Measurements from ENCODE around the gene SETD3. TPM values are rescaled to one million over a fixed set of nuclear protein-coding genes. Genes with fewer than 3 reads are reported as not detected.

Gene SETD3
- total and polyA plus RNA-seq, 2 of the 8 experiments (the other 6 are each of a cell fraction or from before 2014, with no cell fraction given): 24.0 to 64.0 TPM

GRCh38 chr14:99511421-99512109, 30.9 kb upstream of the SETD3 start:
- Histone ChIP-seq H3K27ac (ENCODE audit: low read depth, low read length) (no peak overlapping the region), H3K23ac (ENCODE audit: insufficient read length) (no peak overlapping the region), H3K79me1 (ENCODE audit: low read depth, low read length) (no peaks in the 10 kb centered on the region; the same call in none of the 2 replicates), H3K27me3 (replicated peaks in 1 of 4; ENCODE audit: control insufficient read depth in 3 of 4, extremely low read depth in 1 of 4, insufficient read depth in 3 of 4, low read length in 3 of 4) (no peaks in the 10 kb centered on the region; a peak in 1 of 7 replicates), H2AK5ac (ENCODE audit: low read depth, low read length) (no peak overlapping the region), H2BK15ac (ENCODE audit: low read length) (no peak overlapping the region), H3K56ac (replicated peaks; ENCODE audit: insufficient read length, low read depth, low read length) (no peak overlapping the region), H2BK5ac (ENCODE audit: low read depth, low read length) (no peak overlapping the region), H2BK120ac (replicated peaks; ENCODE audit: low read depth, low read length) (no peak overlapping the region), H4K91ac (replicated peaks; ENCODE audit: insufficient read length, low read length) (no peak overlapping the region), H2AFZ (ENCODE audit: low read length) (no peak overlapping the region), H2BK12ac (ENCODE audit: low read depth, low read length) (no peak overlapping the region), H2BK20ac (ENCODE audit: low read length) (no peak overlapping the region), H3K23me2 (ENCODE audit: low read depth, low read length) (no peaks in the 10 kb centered on the region), H3K9ac (replicated peaks in 1 of 4; ENCODE audit: extremely low read depth in 1 of 4, low read depth in 3 of 4, low read length in 3 of 4) (no peak overlapping the region), H3K4me3 (ENCODE audit: extremely low read depth in 1 of 4, insufficient read depth in 2 of 4, low read depth in 3 of 4, low read length in 4 of 4) (no peak overlapping the region), H4K8ac (ENCODE audit: extremely low read depth, insufficient read depth, low read length) (0 out of 2 replicates have a peak overlapping the region, but pooled peaks have one; percentile 38), H3K4me1 (replicated peaks in 1 of 4; ENCODE audit: control insufficient read depth in 3 of 4, insufficient read depth in 4 of 4, low read length in 3 of 4) (peaks cover 0 to 9% (median 3%) of the 10 kb centered on the region in 4 experiments; a peak in 3 of 7 replicates), H3K36me3 (ENCODE audit: control insufficient read depth in 2 of 4, insufficient read depth in 4 of 4, low read length in 3 of 4) (peaks cover 17 to 38% (median 23%) of the 10 kb centered on the region in 4 experiments), H4K5ac (ENCODE audit: insufficient read length, low read depth, low read length) (no peak overlapping the region), H3K18ac (ENCODE audit: extremely low read depth, low read length) (no peak overlapping the region), H3K79me2 (ENCODE audit: control insufficient read depth in 1 of 2, insufficient read depth in 2 of 2, low read length in 2 of 2) (no peaks in the 10 kb centered on the region), H4K20me1 (replicated peaks in 1 of 2; ENCODE audit: control insufficient read depth in 1 of 2, insufficient read depth in 2 of 2, low read length in 2 of 2) (peaks cover 2 to 7% of the 10 kb centered on the region in 2 experiments), H3K9me3 (ENCODE audit: insufficient read depth in 2 of 2, low read depth in 1 of 2, low read length in 1 of 2) (no peaks in the 10 kb centered on the region), H3K4ac (replicated peaks; ENCODE audit: insufficient read length, low read depth, low read length) (no peak overlapping the region), H3K14ac (ENCODE audit: insufficient read length) (no peak overlapping the region), H3K4me2 (ENCODE audit: insufficient read depth in 1 of 2, low read depth in 2 of 2, low read length in 2 of 2) (no peak overlapping the region)
- WGBS, 2 experiments (ENCODE audit: extremely low coverage in 1 of 2, insufficient coverage in 1 of 2, insufficient read length in 1 of 2, insufficient replicate concordance in 2 of 2, low coverage in 1 of 2, low lambda C conversion rate in 2 of 2, missing lambda C conversion rate in 1 of 2): 90% methylated on average over 12 of the region's 12 CpGs; no CpG with 5 or more reads in 1 of the 2 experiments
- FAIRE-seq (no peak), DNase-seq (ENCODE audit: low read depth in 1 of 2, low spot score in 2 of 2) (no peak)
- ChIA-PET POLR2A (ENCODE audit: partially characterized antibody) (interaction anchor here (1.7 to 2.1 kb wide), 2 partner anchors 92 to 111 kb away, joined by 4 to 5 read pairs; partner anchors contain the start of gene CCDC85C), CTCF (ENCODE audit: partially characterized antibody) (interaction anchor here (0.7 to 1.6 kb wide), 6 partner anchors 13 to 219 kb away, joined by 3 to 6 read pairs (median 3); no protein-coding TSS in a partner anchor)
- no peak for TF ChIP-seq SP2 (IDR thresholded peaks at IDR 0.05; ENCODE audit: low read length)
- TF ChIP-seq RNF2 (IDR thresholded peaks at IDR 0.05; ENCODE audit: borderline replicate concordance, low read depth, low read length, missing control alignments, poor library complexity, severe bottlenecking): no peak
- TF ChIP-seq MAFK (IDR thresholded peaks at IDR 0.05; ENCODE audit: low read depth, low read length): no peak

Data from H1 (cell line).